CD1c-positive myeloid dendritic cell (primary cell): ENCODE data around the gene IGSF9.
A peak's percentile ranks its signal among the peaks of the same experiment; 100 is the strongest.

Experiments
- DNase-seq: peaks from one replicate; pipeline ENCODE4 v3.0.0-alpha.2; 2016; ENCODE audit errors: extremely low spot score

The IGSF9 gene

GRCh38 chr1:159933347-159933746 is 12.1 kb downstream of the IGSF9 start:
- no peak for DNase-seq

GRCh38 chr1:159932296-159933285 is 12.8 kb downstream of the IGSF9 start:
- DNase-seq = no peak

- DNase-seq = no peak
Measured at GRCh38 chr1:159931795-159932173, 13.6 kb downstream of the IGSF9 start.

- no peak for DNase-seq
Measured at GRCh38 chr1:159931101-159931794, 14.2 kb downstream of the IGSF9 start.

GRCh38 chr1:159930634-159931033 is 14.8 kb downstream of the IGSF9 start:
- DNase-seq = no peak

GRCh38 chr1:159930216-159930615 is 15.2 kb downstream of the IGSF9 start:
- DNase-seq = no peak

GRCh38 chr1:159929155-159930051 is 16.0 kb downstream of the IGSF9 start:
- no peak for DNase-seq

GRCh38 chr1:159928491-159929050 is 16.8 kb downstream of the IGSF9 start:
- no peak for DNase-seq

GRCh38 chr1:159927849-159928431 is 17.5 kb downstream of the IGSF9 start:
- DNase-seq = no peak

- DNase-seq = no peak
Measured at GRCh38 chr1:159927211-159927848, 18.1 kb downstream of the IGSF9 start.

- no peak for DNase-seq
Measured at GRCh38 chr1:159925719-159926078, 19.7 kb downstream of the IGSF9 start.

- peak; percentile 89 for DNase-seq
Measured at GRCh38 chr1:159924791-159925718, 20.4 kb downstream of the IGSF9 start, which contains the start of gene TAGLN2. Gene TAGLN2, minus strand, starts transcription at chr1:159925507. Its CDS starts 4,998 bp downstream, at chr1:159920509.

GRCh38 chr1:159924025-159924790 is 21.2 kb downstream of the IGSF9 start:
- peak; percentile 90 for DNase-seq

GRCh38 chr1:159923203-159924024 is 22.0 kb downstream of the IGSF9 start:
- DNase-seq = peak; percentile 99

- DNase-seq = peak; percentile 18
Measured at GRCh38 chr1:159922511-159923202, 22.8 kb downstream of the IGSF9 start.

GRCh38 chr1:159921700-159922504 is 23.5 kb downstream of the IGSF9 start:
- DNase-seq = peak; percentile 64
